Muscle of leg (tissue), 11 donors: Measurements from ENCODE around the gene ARL2BP. TPM values are rescaled to one million over a fixed set of nuclear protein-coding genes. Genes with fewer than 3 reads are reported as not detected.

Experiments used
- DNase-seq: peaks from one replicate; pipeline ENCODE4 v3.0.0; 2013
- H3K27ac ChIP-seq: one replicate; pipeline ENCODE4 v1.5.1; 2013; ENCODE audit warnings: mild to moderate bottlenecking, low read length, control low read depth
- H3K27me3 ChIP-seq: one replicate; pipeline ENCODE4 v1.6.1; 2013; ENCODE audit warnings: low read length; ENCODE audit not compliant: control insufficient read depth, insufficient read depth
- H3K36me3 ChIP-seq: one replicate; pipeline ENCODE4 v1.6.1; 2013; ENCODE audit warnings: low read length; ENCODE audit not compliant: control insufficient read depth, insufficient read depth
- H3K4me1 ChIP-seq: one replicate; pipeline ENCODE4 v1.6.1; 2013; ENCODE audit warnings: low read length; ENCODE audit not compliant: control insufficient read depth, insufficient read depth
- H3K4me3 ChIP-seq: one replicate; pipeline ENCODE4 v1.5.1; 2013; ENCODE audit warnings: low read length, control low read depth
- H3K9me3 ChIP-seq: replicated peaks from 2 replicates; pipeline ENCODE4 v1.6.1; 2013; ENCODE audit warnings: low read depth, low read length; ENCODE audit not compliant: control insufficient read depth
- WGBS: methylation state at CpG from one replicate; pipeline ENCODE4 v1.1.5; 2013; ENCODE audit warnings: missing lambda C conversion rate; ENCODE audit not compliant: insufficient coverage; 5-methylcytosine and 5-hydroxymethylcytosine counted together
- polyA plus RNA-seq, 8 donors: library from polyadenylated mRNA; unstranded; fragments of 120-200 nt; gene quantifications; one replicate each; pipeline versions ENCODE4 v1.2.1 to v1.2.3, GENCODE V29; 2013; ENCODE audit warnings: inconsistent platforms in 1 of 8, low replicate concordance in 1 of 8; ENCODE audit not compliant: insufficient read length in 8 of 8, insufficient read depth in 1 of 8
- total RNA-seq: library from RNA; stranded (reverse); fragments of 120-200 nt; gene quantifications from one replicate; pipeline ENCODE4 v1.2.4, GENCODE V29; 2013

ARL2BP gene
- total and polyA plus RNA-seq, 9 donors, result 38.4 to 59.4 (median 46.1) TPM

DNA sequence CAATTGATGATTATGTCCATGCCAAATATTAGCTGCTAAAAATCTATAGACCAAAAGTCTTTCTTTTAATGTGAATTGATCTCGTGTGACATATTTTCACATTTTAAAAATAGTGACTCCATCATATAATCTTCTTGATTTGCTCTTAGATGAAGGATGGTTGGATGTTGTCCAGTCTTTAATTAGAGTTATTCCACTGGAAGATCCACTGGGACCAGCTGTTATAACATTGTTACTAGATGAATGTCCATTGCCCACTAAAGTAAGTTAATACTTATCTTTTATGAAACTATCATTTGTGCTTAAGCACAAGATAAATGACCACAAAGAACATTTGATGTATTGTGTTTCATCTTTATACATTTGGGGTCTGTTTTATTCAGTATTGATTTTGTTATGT is 36.1 kb upstream of the ARL2BP start:
- DNase-seq, result no peak
- Histone ChIP-seq H3K4me3 (no peak overlapping the region), H3K27me3 (no peaks in the 10 kb centered on the region), H3K9me3 (no peaks in the 10 kb centered on the region), H3K27ac (no peak overlapping the region), H3K36me3 (peaks cover 55% of the 10 kb centered on the region), H3K4me1 (no peaks in the 10 kb centered on the region)
- WGBS, result no CpG with 5 or more reads among the region's 1 CpG

DNA sequence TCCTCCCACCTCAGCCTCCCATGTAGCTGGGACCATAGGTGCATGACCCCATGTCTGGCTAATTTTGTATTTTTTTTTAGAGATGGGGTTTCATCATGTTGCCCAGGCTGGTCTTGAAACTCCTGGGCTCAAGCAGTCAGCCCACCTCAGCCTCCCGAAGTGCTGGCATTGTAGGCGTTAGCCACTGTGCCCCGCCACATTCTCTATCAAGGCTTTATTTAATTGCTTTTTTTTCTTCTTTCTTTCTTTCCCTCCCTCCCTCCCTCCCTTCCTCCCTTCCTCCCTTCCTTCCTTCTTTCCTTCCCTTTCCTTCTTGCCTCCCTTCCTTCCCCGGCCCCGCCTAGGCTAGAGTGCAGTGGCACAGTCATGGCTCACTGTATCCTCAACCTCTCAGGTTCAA is 35.3 kb upstream of the ARL2BP start:
- WGBS, result 100% methylated on average over 5 of the region's 5 CpGs
- H3K27ac ChIP-seq, result no peak overlapping the region
- H3K9me3 ChIP-seq, result no peaks in the 10 kb centered on the region
- no peaks in the 10 kb centered on the region for H3K4me1 ChIP-seq
- DNase-seq, result no peak
- no peaks in the 10 kb centered on the region for H3K27me3 ChIP-seq
- peaks cover 58% of the 10 kb centered on the region for H3K36me3 ChIP-seq
- H3K4me3 ChIP-seq, result no peak overlapping the region

DNA sequence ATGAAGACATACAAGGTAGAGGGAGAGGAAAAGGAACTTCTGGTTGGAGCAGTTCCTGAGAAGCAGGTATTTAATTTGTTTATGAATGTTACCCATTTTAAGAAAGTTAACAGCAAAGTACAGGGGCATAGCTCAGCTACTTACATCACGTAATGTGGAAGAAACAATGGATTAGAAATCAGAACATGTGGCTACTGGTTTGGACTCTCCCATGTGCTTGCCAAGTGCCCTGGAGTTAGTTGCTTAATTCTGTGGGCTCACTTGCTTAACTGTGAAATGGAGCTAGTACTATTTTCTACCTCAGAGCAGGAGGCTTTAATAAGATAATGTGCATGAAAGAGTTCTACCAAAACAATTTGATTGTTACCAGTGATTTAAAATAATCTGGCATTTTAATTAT is 31.6 kb upstream of the ARL2BP start:
- WGBS, result no CpG with 5 or more reads among the region's 1 CpG
- H3K4me3 ChIP-seq, result no peak overlapping the region
- H3K36me3 ChIP-seq, result peaks cover 64% of the 10 kb centered on the region
- no peaks in the 10 kb centered on the region for H3K4me1 ChIP-seq
- H3K9me3 ChIP-seq, result no peaks in the 10 kb centered on the region
- no peaks in the 10 kb centered on the region for H3K27me3 ChIP-seq
- no peak overlapping the region for H3K27ac ChIP-seq
- DNase-seq, result no peak

DNA sequence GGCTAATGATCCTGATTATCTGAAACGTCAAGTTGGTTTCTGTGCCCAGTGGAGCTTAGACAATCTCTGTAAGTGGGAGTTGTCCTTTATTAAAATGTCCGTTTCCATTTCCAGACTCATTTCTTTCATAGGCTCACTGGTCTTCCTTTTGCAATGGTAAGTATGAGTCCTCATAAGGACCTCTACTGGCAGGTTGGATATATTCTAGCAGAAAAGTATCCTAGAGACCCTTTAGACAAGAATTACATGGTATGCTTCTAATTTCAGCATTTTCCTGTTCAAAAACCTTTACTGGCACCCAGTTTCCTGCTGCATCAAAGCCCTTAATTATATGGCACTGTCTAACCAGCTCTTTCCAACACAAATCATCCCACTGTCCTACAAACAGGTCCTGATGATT is 28.1 kb upstream of the ARL2BP start:
- no peaks in the 10 kb centered on the region for H3K9me3 ChIP-seq
- peaks cover 58% of the 10 kb centered on the region for H3K36me3 ChIP-seq
- no peaks in the 10 kb centered on the region for H3K4me1 ChIP-seq
- no peak overlapping the region for H3K27ac ChIP-seq
- no CpG with 5 or more reads among the region's 2 CpGs for WGBS
- H3K27me3 ChIP-seq, result no peaks in the 10 kb centered on the region
- no peak for DNase-seq
- no peak overlapping the region for H3K4me3 ChIP-seq

DNA sequence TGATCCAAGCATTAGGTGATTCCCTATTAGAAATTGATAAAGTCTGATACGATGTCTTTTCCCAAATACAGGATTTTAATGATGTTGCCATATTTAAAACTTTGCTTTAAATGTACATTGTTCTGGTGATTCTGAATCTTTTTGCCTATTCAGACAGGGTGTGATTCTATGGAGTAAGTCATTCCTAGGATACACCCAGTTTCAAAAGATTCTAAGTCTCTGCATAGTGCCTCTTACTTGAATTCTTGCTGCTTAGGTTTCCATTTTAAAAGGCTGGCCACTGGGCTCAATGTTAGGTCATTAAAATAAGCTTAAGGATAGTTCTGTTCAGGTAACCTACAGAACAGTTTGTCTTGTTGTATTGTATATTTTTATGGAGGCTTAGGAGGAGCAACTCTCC is 22.0 kb upstream of the ARL2BP start:
- no peaks in the 10 kb centered on the region for H3K4me1 ChIP-seq

DNA sequence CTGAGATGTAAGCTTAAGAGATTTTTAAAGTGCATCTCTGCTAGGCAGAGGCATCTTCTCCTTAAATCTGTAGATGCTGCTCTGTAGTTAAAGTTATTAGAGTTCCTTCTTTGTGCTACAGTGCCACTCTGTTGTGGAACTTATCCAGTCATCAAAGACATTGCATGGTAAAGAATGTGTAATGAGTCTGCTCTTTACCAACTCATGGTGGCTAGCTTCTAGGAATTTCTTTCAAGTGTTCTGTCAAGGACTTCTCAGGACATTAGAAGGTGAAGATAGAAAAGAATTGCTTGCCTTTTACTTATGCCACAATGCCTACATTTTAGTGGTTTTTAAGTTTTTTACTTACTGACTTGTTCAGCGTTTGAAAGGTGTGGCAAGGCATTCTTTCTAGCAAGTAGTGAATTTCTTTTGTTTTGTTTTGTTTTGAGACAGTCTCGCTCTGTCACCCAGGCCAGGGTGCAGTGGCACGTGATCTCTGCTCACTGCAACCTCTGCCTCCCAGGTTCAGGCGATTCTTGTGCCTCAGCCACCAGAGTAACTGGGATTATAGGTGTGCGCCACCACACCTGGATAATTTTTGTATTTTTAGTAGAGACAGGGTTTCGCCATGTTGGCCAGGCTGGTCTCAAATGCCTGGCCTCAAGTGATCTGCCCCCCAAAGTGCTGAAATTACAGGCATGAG is 20.3 kb upstream of the ARL2BP start:
- Histone ChIP-seq H3K4me1 (no peaks in the 10 kb centered on the region), H3K4me3 (no peak overlapping the region), H3K36me3 (peaks cover 57% of the 10 kb centered on the region), H3K27me3 (no peaks in the 10 kb centered on the region), H3K9me3 (no peaks in the 10 kb centered on the region), H3K27ac (no peak overlapping the region)
- WGBS, result 93% methylated on average over 3 of the region's 6 CpGs
- no peak for DNase-seq

More for the DNA sequence above, 22.0 kb upstream of the ARL2BP start:
- DNase-seq, result no peak
- no peaks in the 10 kb centered on the region for H3K27me3 ChIP-seq
- H3K36me3 ChIP-seq, result peaks cover 53% of the 10 kb centered on the region
- H3K4me3 ChIP-seq, result no peak overlapping the region
- H3K27ac ChIP-seq, result no peak overlapping the region
- WGBS, result no CpG with 5 or more reads among the region's 1 CpG
- no peaks in the 10 kb centered on the region for H3K9me3 ChIP-seq

DNA sequence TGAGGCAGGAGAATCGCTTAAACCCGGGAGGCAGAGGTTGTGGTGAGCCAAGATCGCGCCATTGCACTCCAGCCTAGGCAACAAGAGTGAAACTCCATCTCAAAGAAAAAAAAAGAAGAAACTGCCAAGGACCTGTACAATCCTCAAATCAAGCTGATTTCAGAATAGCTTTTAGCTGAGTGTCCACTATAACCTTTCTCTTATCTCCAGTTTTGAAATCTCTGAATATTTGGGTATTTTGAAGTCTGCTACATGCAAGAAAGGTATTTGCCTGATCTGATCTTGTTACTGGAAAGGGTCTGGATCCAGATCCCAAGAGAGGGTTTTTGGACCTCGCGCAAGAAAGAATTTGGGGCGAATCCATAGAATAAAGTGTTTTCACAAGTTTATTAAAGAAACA is 19.1 kb upstream of the ARL2BP start:
- Histone ChIP-seq H3K27ac (no peak overlapping the region), H3K9me3 (no peaks in the 10 kb centered on the region), H3K4me1 (no peaks in the 10 kb centered on the region), H3K27me3 (no peaks in the 10 kb centered on the region), H3K4me3 (no peak overlapping the region), H3K36me3 (peaks cover 56% of the 10 kb centered on the region)
- 57% methylated on average over 3 of the region's 7 CpGs for WGBS
- DNase-seq, result no peak

DNA sequence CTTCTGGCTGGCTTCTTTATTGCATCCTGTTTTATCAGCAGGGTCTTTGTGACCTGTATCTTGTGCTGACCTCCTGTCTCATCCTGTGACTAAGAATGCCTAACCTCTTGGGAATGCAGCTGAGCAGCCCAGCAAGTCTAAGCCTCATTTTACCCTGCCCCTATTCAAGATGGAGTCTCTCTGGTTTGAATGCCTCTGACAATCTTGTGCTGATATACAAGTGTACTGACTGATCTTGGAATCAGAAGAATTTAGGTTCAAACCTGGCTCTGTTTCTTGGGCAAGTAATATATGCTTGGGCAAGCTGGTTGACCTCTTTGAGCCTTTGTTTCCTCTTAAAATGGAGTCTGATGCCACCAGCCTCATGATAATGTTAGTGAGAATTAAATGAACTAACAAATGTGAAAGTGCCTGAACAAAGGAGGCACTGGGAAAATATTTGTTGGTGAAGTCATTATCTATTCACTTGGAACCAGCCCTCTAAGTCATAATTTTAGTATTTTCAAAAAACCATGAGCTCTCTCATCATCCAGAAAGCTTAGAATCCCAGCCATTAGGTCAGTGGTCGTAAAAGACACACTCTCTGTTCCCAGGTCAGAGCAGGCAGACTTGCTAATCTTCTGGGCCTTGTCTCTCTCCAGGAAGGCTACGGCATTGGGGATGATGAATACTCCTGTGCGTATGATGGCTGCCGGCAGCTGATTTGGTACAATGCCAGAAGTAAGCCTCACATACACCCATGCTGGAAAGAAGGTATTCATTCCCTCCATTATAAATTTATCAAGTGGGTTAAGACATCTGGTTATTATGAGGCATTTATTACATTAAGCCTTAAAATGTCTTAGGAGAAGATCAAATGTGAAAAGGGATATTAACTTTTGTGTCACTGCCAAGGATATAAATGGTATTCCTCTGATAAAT is 18.1 kb upstream of the ARL2BP start:
- no peak for DNase-seq
- H3K36me3 ChIP-seq, result peaks cover 57% of the 10 kb centered on the region
- no CpG with 5 or more reads among the region's 4 CpGs for WGBS
- H3K4me1 ChIP-seq, result no peaks in the 10 kb centered on the region
- no peak overlapping the region for H3K27ac ChIP-seq
- no peak overlapping the region for H3K4me3 ChIP-seq
- H3K27me3 ChIP-seq, result no peaks in the 10 kb centered on the region
- no peaks in the 10 kb centered on the region for H3K9me3 ChIP-seq

DNA sequence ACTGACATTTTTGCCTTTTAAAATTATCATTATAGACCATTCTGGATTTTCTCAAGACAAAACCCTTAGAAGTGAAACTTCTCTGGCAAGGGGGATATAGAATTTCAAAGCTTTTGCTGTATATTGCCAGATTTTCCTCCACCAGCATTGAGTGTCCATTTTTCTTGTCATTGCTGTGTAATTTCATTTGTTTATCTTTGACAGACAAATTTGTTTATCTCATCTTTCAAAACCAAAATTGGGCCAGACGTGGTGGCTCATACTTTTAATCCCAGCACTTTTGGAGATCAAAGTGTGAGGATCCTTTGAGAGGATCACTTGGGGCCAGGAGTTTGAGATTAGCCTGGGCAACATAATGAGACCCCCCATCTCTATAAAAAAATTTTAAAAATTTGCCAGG is 16.0 kb upstream of the ARL2BP start:
- H3K27me3 ChIP-seq, result no peaks in the 10 kb centered on the region
- no peaks in the 10 kb centered on the region for H3K4me1 ChIP-seq
- H3K36me3 ChIP-seq, result peaks cover 62% of the 10 kb centered on the region
- H3K4me3 ChIP-seq, result no peak overlapping the region
- no peaks in the 10 kb centered on the region for H3K9me3 ChIP-seq
- H3K27ac ChIP-seq, result no peak overlapping the region
- no peak for DNase-seq
- WGBS, result no CpG with 5 or more reads among the region's 1 CpG

DNA sequence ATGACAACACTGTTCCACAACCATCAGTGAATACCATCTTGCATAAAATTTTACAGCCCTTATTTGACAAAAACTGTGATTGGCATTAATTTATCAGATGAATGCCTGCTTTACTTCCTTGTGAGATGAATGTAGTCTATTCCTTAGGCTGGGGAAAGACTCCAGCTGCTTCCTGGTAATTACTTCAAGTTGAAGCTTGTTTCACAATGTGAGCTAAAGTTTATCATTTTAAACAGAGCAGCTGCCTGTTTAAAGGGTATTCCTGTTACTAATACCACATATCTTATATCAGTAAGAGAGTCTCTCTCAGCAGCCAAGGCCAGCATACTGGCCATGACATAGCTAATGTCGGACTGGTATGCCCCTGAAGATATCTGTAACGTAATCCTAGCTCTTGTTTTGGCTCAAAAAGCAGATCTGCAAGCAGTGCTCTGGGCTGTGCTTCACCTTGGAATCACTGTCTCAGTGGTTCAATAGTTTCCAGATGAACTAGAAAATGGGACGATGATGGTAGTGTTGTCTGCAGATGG is 13.2 kb upstream of the ARL2BP start:
- Histone ChIP-seq H3K36me3 (peaks cover 56% of the 10 kb centered on the region), H3K4me3 (no peak overlapping the region), H3K4me1 (no peaks in the 10 kb centered on the region), H3K27ac (no peak overlapping the region), H3K27me3 (no peaks in the 10 kb centered on the region), H3K9me3 (no peaks in the 10 kb centered on the region)
- WGBS, result 89% methylated on average over 3 of the region's 3 CpGs
- DNase-seq, result no peak
